Activated CD8-positive, alpha-beta memory T cell treated with anti-CD3 and anti-CD28 coated beads for 36 hours (primary cell): ENCODE results near the gene TMPRSS5. TPM values are rescaled to one million over a fixed set of nuclear protein-coding genes. Genes with fewer than 3 reads are reported as not detected.

Experiments
- CTCF ChIA-PET: fragments of 350-600 bp; sonication (Branson Sonifier 250); formaldehyde crosslinking; loops from one replicate; lab custom pipeline; 2021; ENCODE audit warnings: antibody characterized with exemption; lab: Charles Lee
- POLR2A ChIA-PET: fragments of 350-600 bp; sonication (Branson Sonifier 250); formaldehyde crosslinking; loops from one replicate; lab custom pipeline; 2021; ENCODE audit warnings: antibody characterized with exemption; lab: Charles Lee
- total RNA-seq, 2 experiments: library from RNA; stranded (reverse); gene quantifications; one replicate each; pipeline ENCODE4 v1.2.3, GENCODE V29; 2021

Gene TMPRSS5
- total RNA-seq, 2 experiments from 2014 or later = 0.25 to 0.65 TPM

- ChIA-PET CTCF (no interaction called here), POLR2A (no interaction called here)
Observed at GRCh38 chr11:113643006-113643585, 63.0 kb downstream of the TMPRSS5 start.

- ChIA-PET POLR2A (no interaction called here), CTCF (no interaction called here)
Observed at GRCh38 chr11:113642090-113642489, 64.0 kb downstream of the TMPRSS5 start.

- POLR2A ChIA-PET = no interaction called here
- CTCF ChIA-PET = no interaction called here
Observed at GRCh38 chr11:113638376-113638775, 67.7 kb downstream of the TMPRSS5 start.

- CTCF ChIA-PET = no interaction called here
- POLR2A ChIA-PET = no interaction called here
Observed at GRCh38 chr11:113637636-113638035, 68.5 kb downstream of the TMPRSS5 start.

Other genes starting within 250 kb of the TMPRSS5 start
- gene DRD2, start 230.9 kb downstream of the TMPRSS5 start, total RNA-seq = not detected
- 10 to 100 TPM; 22.2 to 22.8 TPM for gene ZW10, start 67.4 kb upstream of the TMPRSS5 start, total RNA-seq
- gene CLDN25, start 73.5 kb upstream of the TMPRSS5 start, total RNA-seq = not detected
- 10 to 100 TPM; 21.2 to 24.7 TPM for gene USP28, start 169.3 kb upstream of the TMPRSS5 start, total RNA-seq
- not detected for gene HTR3B, start 198.5 kb upstream of the TMPRSS5 start, total RNA-seq